Trophoblast cell (in vitro differentiated cells and primary cell): Measurements from ENCODE around the gene C1GALT1C1.

Experiments used
- DNase-seq, 2 donors: peaks; one replicate each; pipeline ENCODE4 v3.0.0-alpha.2; 2016
- H2AFZ ChIP-seq: 2 replicates; pipeline ENCODE4 v1.6.1; 2013; ENCODE audit warnings: low read length, moderate library complexity, mild to moderate bottlenecking; ENCODE audit not compliant: insufficient read depth, poor library complexity
- H2AK5ac ChIP-seq: 2 replicates; pipeline ENCODE4 v1.6.1; 2013; ENCODE audit warnings: mild to moderate bottlenecking, low read length
- H2BK120ac ChIP-seq: 2 replicates; pipeline ENCODE4 v1.6.1; 2013; ENCODE audit warnings: low read length, mild to moderate bottlenecking, moderate library complexity; ENCODE audit not compliant: insufficient read depth, poor library complexity
- H2BK12ac ChIP-seq: 2 replicates; pipeline ENCODE4 v1.6.1; 2013; ENCODE audit warnings: mild to moderate bottlenecking, low read length, moderate library complexity
- H2BK5ac ChIP-seq: 2 replicates; pipeline ENCODE4 v1.6.1; 2013; ENCODE audit warnings: low read length, low read depth, moderate library complexity, mild to moderate bottlenecking; ENCODE audit not compliant: poor library complexity
- H3K14ac ChIP-seq: 2 replicates; pipeline ENCODE4 v1.6.1; 2013; ENCODE audit warnings: mild to moderate bottlenecking, low read length
- H3K18ac ChIP-seq: 2 replicates; pipeline ENCODE4 v1.6.1; 2013; ENCODE audit warnings: mild to moderate bottlenecking, low read length
- H3K23ac ChIP-seq: 2 replicates; pipeline ENCODE4 v1.6.1; 2013; ENCODE audit warnings: low read length
- H3K27ac ChIP-seq: 2 replicates; pipeline ENCODE4 v1.5.1; 2013; ENCODE audit warnings: low read depth, mild to moderate bottlenecking, inconsistent platforms, low read length, moderate library complexity
- H3K27me3 ChIP-seq: 2 replicates; pipeline ENCODE4 v1.6.1; 2013; ENCODE audit warnings: inconsistent platforms, mild to moderate bottlenecking, low read length, moderate library complexity; ENCODE audit not compliant: insufficient read depth
- H3K36me3 ChIP-seq, 2 experiments: 1 replicate in 1 of 2; 2 replicates in 1 of 2; pipeline ENCODE4 v1.6.1; 2013; ENCODE audit warnings: low read length in 2 of 2, mild to moderate bottlenecking in 2 of 2, moderate library complexity in 1 of 2; ENCODE audit not compliant: insufficient read depth in 2 of 2, control insufficient read depth in 1 of 2
- H3K4ac ChIP-seq: 2 replicates; pipeline ENCODE4 v1.6.1; 2013; ENCODE audit warnings: low read depth, mild to moderate bottlenecking, low read length, moderate library complexity
- H3K4me1 ChIP-seq, 2 experiments: 1 replicate in 1 of 2; 2 replicates in 1 of 2; pipeline ENCODE4 v1.6.1; 2013; ENCODE audit warnings: low read length in 2 of 2, mild to moderate bottlenecking in 2 of 2, moderate library complexity in 1 of 2; ENCODE audit not compliant: insufficient read depth in 2 of 2, control insufficient read depth in 1 of 2
- H3K4me2 ChIP-seq: 2 replicates; pipeline ENCODE4 v1.6.1; 2013; ENCODE audit warnings: inconsistent platforms, mild to moderate bottlenecking, low read length, moderate library complexity
- H3K4me3 ChIP-seq: 2 replicates; pipeline ENCODE4 v1.5.1; 2013; ENCODE audit warnings: mild to moderate bottlenecking, low read depth, low read length, inconsistent platforms
- H3K79me1 ChIP-seq: one replicate; pipeline ENCODE4 v1.6.1; 2013; ENCODE audit warnings: low read length
- H3K79me2 ChIP-seq: 2 replicates; pipeline ENCODE4 v1.6.1; 2013; ENCODE audit warnings: low read length, mild to moderate bottlenecking; ENCODE audit not compliant: control insufficient read depth, insufficient read depth, poor library complexity
- H3K9ac ChIP-seq: 2 replicates; pipeline ENCODE4 v1.6.1; 2013; ENCODE audit warnings: mild to moderate bottlenecking, low read length
- H3K9me3 ChIP-seq: 2 replicates; pipeline ENCODE4 v1.6.1; 2013; ENCODE audit warnings: low read depth, mild to moderate bottlenecking, control low read depth, inconsistent platforms, low read length; ENCODE audit not compliant: insufficient read depth
- H4K12ac ChIP-seq: 2 replicates; pipeline ENCODE4 v1.6.1; 2013; ENCODE audit warnings: low read depth, mild to moderate bottlenecking, low read length, moderate library complexity
- H4K8ac ChIP-seq: 2 replicates; pipeline ENCODE4 v1.6.1; 2013; ENCODE audit warnings: low read depth, mild to moderate bottlenecking, low read length, moderate library complexity
- H4K91ac ChIP-seq: one replicate; pipeline ENCODE4 v1.6.1; 2013; ENCODE audit warnings: low read depth, mild to moderate bottlenecking, low read length, moderate library complexity
- WGBS: extraction: QIAGEN DNeasy Blood & Tissue Kit; methylation state at CpG from one replicate; pipeline ENCODE4 v1.1.7; 2013; ENCODE audit warnings: missing lambda C conversion rate; ENCODE audit not compliant: insufficient read length, insufficient coverage; ENCODE audit errors: extremely low coverage; 5-methylcytosine and 5-hydroxymethylcytosine counted together

C1GALT1C1 gene

GRCh38 chrX:120585702-120586101 is 44.2 kb downstream of the C1GALT1C1 start:
- Histone ChIP-seq H3K23ac (no peak overlapping the region), H2AFZ (no peak overlapping the region), H2BK120ac (no peak overlapping the region), H3K79me1 (no peaks in the 10 kb centered on the region), H3K9me3 (no peaks in the 10 kb centered on the region), H4K8ac (no peak overlapping the region), H3K9ac (no peak overlapping the region), H3K36me3 (no peaks in the 10 kb centered on the region), H4K12ac (no peak overlapping the region), H3K27ac (no peak overlapping the region), H3K4me2 (no peak overlapping the region), H3K4me1 (no peaks in the 10 kb centered on the region), H2BK12ac (no peak overlapping the region), H3K27me3 (no peaks in the 10 kb centered on the region), H2BK5ac (no peak overlapping the region), H3K18ac (no peak overlapping the region), H3K79me2 (no peaks in the 10 kb centered on the region), H3K4ac (no peak overlapping the region), H4K91ac (no peak overlapping the region), H3K4me3 (no peak overlapping the region), H2AK5ac (no peak overlapping the region), H3K14ac (no peak overlapping the region)
- no peak for DNase-seq
- WGBS = no CpG with 5 or more reads among the region's 2 CpGs
